Sigmoid colon (tissue), 4 donors: ENCODE measurements around the gene BSND.

Experiments used
- POLR2A ChIP-seq, 2 donors: fragments of 450-650 bp; IDR thresholded peaks; one replicate each; pipeline ENCODE4 v1.6.1; 2016; ENCODE audit warnings: antibody characterized with exemption in 2 of 2, mild to moderate bottlenecking in 2 of 2, moderate library complexity in 2 of 2
- POLR2AphosphoS5 ChIP-seq, 4 donors: sonication (generic); formaldehyde crosslinking; IDR thresholded peaks; one replicate each; pipeline ENCODE4 v1.6.1; 2017; ENCODE audit warnings: antibody characterized with exemption in 4 of 4
- TF ChIP-seq, protein P1 (sequence below), 4 experiments: fragments of 450-650 bp in 3 of 4; fragments of 200-600 bp in 1 of 4; IDR thresholded peaks; one replicate each; pipeline ENCODE4 v1.5.1; 2016 to 2019; ENCODE audit warnings: antibody characterized with exemption in 4 of 4, mild to moderate bottlenecking in 3 of 4, moderate library complexity in 2 of 4

DNA sequence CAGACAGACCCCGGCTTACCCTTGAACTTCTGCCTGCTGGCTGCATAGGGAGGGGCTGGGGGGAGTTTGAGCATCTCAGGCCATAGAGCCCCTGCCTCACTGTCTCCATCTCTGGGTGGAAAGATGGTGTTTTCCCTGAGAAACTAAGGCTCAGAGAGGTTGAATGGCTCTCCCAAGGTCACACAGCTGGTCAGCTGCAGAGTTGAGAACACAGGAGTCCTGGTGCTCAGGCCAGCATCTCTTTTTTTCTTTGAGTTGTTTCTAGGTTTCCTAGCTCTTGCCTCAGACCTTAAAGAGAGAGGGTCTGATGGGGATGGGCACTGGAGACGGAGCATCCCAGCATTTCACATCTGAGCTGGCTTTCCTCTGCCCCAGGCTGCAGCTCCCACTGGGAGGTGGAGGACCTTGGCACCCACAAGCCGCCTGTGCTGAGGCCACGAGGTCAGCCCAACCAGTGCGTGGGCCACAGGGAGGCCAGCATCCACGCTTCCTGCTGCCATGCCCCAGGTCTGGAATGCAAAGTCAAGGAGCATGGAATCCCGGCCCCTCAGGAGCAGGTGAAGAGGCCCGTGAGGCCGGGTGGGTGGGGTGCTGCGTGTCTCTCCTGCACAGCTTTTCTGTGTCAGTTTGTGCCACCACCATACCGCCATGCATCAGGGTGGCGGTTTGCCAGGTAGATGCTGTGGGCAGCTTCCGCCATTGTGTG, 62.4 kb downstream of the BSND start:
- TF ChIP-seq POLR2AphosphoS5 (IDR thresholded peaks at IDR 0.05) (no peak), POLR2A (IDR thresholded peaks at IDR 0.05) (no peak)
- TF ChIP-seq, protein P1, sequence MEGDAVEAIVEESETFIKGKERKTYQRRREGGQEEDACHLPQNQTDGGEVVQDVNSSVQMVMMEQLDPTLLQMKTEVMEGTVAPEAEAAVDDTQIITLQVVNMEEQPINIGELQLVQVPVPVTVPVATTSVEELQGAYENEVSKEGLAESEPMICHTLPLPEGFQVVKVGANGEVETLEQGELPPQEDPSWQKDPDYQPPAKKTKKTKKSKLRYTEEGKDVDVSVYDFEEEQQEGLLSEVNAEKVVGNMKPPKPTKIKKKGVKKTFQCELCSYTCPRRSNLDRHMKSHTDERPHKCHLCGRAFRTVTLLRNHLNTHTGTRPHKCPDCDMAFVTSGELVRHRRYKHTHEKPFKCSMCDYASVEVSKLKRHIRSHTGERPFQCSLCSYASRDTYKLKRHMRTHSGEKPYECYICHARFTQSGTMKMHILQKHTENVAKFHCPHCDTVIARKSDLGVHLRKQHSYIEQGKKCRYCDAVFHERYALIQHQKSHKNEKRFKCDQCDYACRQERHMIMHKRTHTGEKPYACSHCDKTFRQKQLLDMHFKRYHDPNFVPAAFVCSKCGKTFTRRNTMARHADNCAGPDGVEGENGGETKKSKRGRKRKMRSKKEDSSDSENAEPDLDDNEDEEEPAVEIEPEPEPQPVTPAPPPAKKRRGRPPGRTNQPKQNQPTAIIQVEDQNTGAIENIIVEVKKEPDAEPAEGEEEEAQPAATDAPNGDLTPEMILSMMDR (IDR thresholded peaks at IDR 0.05): no peak
